Astrocyte (in vitro differentiated cells and primary cell): Measurements from ENCODE around the gene PPP2R3B. TPM values are rescaled to one million over a fixed set of nuclear protein-coding genes. Genes with fewer than 3 reads are reported as not detected.

Source experiments
- DNase-seq: peaks from one replicate; pipeline ENCODE4 v3.0.0-alpha.2; 2010; ENCODE audit warnings: low read depth
- FAIRE-seq: peaks from 2 replicates; lab custom pipeline; 2011; peaks lifted over from hg19 to GRCh38; lab: Jason Lieb, UNC
- H2AFZ ChIP-seq: 2 replicates; pipeline ENCODE4 v1.6.0; 2012; ENCODE audit warnings: low read depth, low read length, inconsistent platforms
- H3K27ac ChIP-seq: 2 replicates; pipeline ENCODE4 v1.5.1; 2011; ENCODE audit warnings: low read depth, low read length, inconsistent platforms
- H3K27me3 ChIP-seq: 2 replicates; pipeline ENCODE4 v1.6.0; 2011; ENCODE audit warnings: low read length, inconsistent platforms; ENCODE audit not compliant: insufficient read depth
- H3K36me3 ChIP-seq: 2 replicates; pipeline ENCODE4 v1.5.1; 2011; ENCODE audit warnings: low read length, inconsistent platforms; ENCODE audit not compliant: insufficient read depth
- H3K4me1 ChIP-seq: 2 replicates; pipeline ENCODE4 v1.5.1; 2011; ENCODE audit warnings: low read length, inconsistent platforms; ENCODE audit not compliant: insufficient read depth
- H3K4me2 ChIP-seq: 2 replicates; pipeline ENCODE4 v1.6.0; 2012; ENCODE audit warnings: low read length, inconsistent platforms
- H3K4me3 ChIP-seq: 2 replicates; pipeline ENCODE4 v1.5.1; 2011; ENCODE audit warnings: low read depth, mild to moderate bottlenecking, low read length, inconsistent platforms; ENCODE audit not compliant: insufficient read depth
- H3K79me2 ChIP-seq: 2 replicates; pipeline ENCODE4 v1.6.0; 2012; ENCODE audit warnings: mild to moderate bottlenecking, low read length, inconsistent platforms; ENCODE audit not compliant: insufficient read depth
- H3K9ac ChIP-seq: 2 replicates; pipeline ENCODE4 v1.6.0; 2012; ENCODE audit warnings: mild to moderate bottlenecking, low read length, inconsistent platforms
- H3K9me3 ChIP-seq: 2 replicates; pipeline ENCODE4 v1.5.1; 2012; ENCODE audit warnings: low read depth, mild to moderate bottlenecking, low read length, inconsistent platforms; ENCODE audit not compliant: insufficient read depth
- H4K20me1 ChIP-seq: 2 replicates; pipeline ENCODE4 v1.6.0; 2012; ENCODE audit warnings: low read length, inconsistent platforms; ENCODE audit not compliant: insufficient read depth
- H3K27ac Mint-ChIP-seq: one replicate; pipeline ENCODE4 v1.8.0; 2021; ENCODE audit warnings: mild to moderate bottlenecking, mixed read lengths; ENCODE audit not compliant: unreplicated experiment
- H3K27me3 Mint-ChIP-seq: one replicate; pipeline ENCODE4 v1.8.0; 2021; ENCODE audit warnings: low read depth, mixed read lengths; ENCODE audit not compliant: unreplicated experiment
- H3K36me3 Mint-ChIP-seq: one replicate; pipeline ENCODE4 v1.8.0; 2021; ENCODE audit warnings: low read depth, mixed read lengths; ENCODE audit not compliant: unreplicated experiment
- H3K4me1 Mint-ChIP-seq: one replicate; pipeline ENCODE4 v1.8.0; 2021; ENCODE audit warnings: low read depth, mixed read lengths; ENCODE audit not compliant: unreplicated experiment
- H3K4me3 Mint-ChIP-seq: one replicate; pipeline ENCODE4 v1.8.0; 2021; ENCODE audit warnings: mild to moderate bottlenecking, moderate library complexity, mixed read lengths; ENCODE audit not compliant: unreplicated experiment
- H3K9me3 Mint-ChIP-seq: one replicate; pipeline ENCODE4 v1.8.0; 2021; ENCODE audit warnings: mild to moderate bottlenecking, mixed read lengths; ENCODE audit not compliant: unreplicated experiment
- EZH2 ChIP-seq: IDR thresholded peaks from 2 replicates; pipeline ENCODE4 v1.6.1; 2012; ENCODE audit warnings: mild to moderate bottlenecking, low read length, inconsistent platforms; ENCODE audit not compliant: insufficient read depth
- total RNA-seq: library from RNA; stranded (reverse); gene quantifications from 2 replicates; pipeline ENCODE4 v1.2.1, GENCODE V29; 2021
- TF ChIP-seq, protein P1 (sequence below): IDR thresholded peaks from 2 replicates; pipeline ENCODE4 v1.5.1; 2011; ENCODE audit warnings: low read depth, mild to moderate bottlenecking, inconsistent platforms, low read length, moderate library complexity; ENCODE audit not compliant: insufficient read depth

Gene PPP2R3B
- total RNA-seq, 1 donor from 2014 or later, result 44.7 TPM

DNA sequence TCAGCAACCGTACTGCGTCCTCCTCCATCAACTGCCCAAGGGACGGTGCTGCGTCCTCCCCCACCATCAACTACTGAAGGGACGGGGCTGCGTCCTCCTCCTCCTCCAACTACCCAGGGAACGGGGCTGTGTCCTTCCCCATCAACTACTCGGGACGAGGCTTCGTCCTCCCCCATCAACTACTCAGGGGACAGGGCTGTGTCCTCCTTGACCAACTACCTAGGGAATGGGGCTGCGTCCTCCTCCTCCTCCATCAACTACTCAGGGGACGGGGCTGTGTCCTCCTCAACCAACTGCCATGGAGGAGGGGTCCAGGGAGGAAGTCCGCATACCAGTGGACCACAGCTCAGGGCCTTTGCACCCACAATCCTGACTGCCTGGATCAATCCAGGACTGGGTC, 24.4 kb downstream of the PPP2R3B start:
- H2AFZ ChIP-seq, result no peak overlapping the region
- no peaks in the 10 kb centered on the region for H3K4me1 ChIP-seq
- TF ChIP-seq, protein P1, sequence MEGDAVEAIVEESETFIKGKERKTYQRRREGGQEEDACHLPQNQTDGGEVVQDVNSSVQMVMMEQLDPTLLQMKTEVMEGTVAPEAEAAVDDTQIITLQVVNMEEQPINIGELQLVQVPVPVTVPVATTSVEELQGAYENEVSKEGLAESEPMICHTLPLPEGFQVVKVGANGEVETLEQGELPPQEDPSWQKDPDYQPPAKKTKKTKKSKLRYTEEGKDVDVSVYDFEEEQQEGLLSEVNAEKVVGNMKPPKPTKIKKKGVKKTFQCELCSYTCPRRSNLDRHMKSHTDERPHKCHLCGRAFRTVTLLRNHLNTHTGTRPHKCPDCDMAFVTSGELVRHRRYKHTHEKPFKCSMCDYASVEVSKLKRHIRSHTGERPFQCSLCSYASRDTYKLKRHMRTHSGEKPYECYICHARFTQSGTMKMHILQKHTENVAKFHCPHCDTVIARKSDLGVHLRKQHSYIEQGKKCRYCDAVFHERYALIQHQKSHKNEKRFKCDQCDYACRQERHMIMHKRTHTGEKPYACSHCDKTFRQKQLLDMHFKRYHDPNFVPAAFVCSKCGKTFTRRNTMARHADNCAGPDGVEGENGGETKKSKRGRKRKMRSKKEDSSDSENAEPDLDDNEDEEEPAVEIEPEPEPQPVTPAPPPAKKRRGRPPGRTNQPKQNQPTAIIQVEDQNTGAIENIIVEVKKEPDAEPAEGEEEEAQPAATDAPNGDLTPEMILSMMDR, result no peak
- no peak for TF ChIP-seq EZH2
- FAIRE-seq (no peak), DNase-seq (no peak)
- Mint-ChIP-seq H3K9me3 (peaks cover 19% of the 10 kb centered on the region), H3K27me3 (no peaks in the 10 kb centered on the region), H3K27ac (no peak overlapping the region), H3K4me1 (peaks cover 5% of the 10 kb centered on the region), H3K4me3 (no peak overlapping the region), H3K36me3 (peaks cover 34% of the 10 kb centered on the region)
- H3K27me3 ChIP-seq, result no peaks in the 10 kb centered on the region
- H3K9ac ChIP-seq, result no peak overlapping the region
- H3K4me2 ChIP-seq, result no peak overlapping the region
- no peaks in the 10 kb centered on the region for H4K20me1 ChIP-seq
- peaks cover 13% of the 10 kb centered on the region for H3K9me3 ChIP-seq
- H3K27ac ChIP-seq, result no peak overlapping the region
- no peaks in the 10 kb centered on the region for H3K36me3 ChIP-seq
- H3K79me2 ChIP-seq, result peaks cover 8% of the 10 kb centered on the region
- H3K4me3 ChIP-seq, result no peak overlapping the region

DNA sequence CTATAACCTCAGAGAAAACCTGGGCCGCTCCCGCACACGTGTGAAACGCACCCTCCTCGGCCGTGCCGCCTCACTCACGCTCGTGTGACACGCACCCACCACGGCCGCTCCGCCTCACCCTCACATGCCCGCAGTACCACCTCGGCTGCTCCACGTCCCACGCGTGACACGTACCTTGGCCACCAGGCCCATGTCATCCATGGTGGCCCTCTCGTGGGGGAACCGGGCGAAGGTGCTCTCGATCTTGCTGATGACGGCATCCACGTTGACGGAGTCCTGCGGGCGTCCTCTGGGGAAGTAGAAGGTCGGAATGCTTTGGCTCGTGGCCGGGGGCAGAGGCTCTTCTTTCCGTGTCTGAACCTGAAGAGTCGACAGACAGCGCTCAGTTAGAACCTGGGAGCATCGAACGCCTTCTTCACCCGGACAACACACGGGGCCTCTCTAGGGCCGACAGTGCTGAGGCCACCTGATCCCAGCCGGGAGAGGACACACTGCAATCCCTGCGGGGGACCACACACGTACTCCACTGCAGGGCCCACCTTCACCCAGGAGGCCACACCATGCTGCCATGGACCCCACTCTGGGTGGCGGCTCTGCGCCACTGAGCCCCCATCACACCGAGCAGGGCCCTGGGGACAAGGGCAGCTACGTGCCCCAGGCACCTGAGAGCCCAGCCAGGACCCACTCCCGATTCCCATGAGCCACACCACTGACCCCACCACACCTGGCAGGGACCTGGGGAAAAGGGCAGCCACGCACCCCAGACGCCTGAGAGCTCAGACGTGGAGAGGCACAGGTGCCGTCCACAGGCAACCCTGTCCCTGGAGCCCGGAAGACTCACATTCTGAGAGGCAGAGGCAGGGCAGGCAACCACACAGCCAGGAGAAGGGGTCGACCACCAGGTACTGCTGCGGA, 25.2 kb downstream of the PPP2R3B start:
- Mint-ChIP-seq H3K27ac (no peak overlapping the region), H3K36me3 (peaks cover 35% of the 10 kb centered on the region), H3K9me3 (peaks cover 22% of the 10 kb centered on the region), H3K4me1 (peaks cover 13% of the 10 kb centered on the region), H3K27me3 (no peaks in the 10 kb centered on the region), H3K4me3 (no peak overlapping the region)
- H3K9ac ChIP-seq, result no peak overlapping the region
- H3K79me2 ChIP-seq, result peaks cover 6% of the 10 kb centered on the region
- H3K4me2 ChIP-seq, result no peak overlapping the region
- H3K27ac ChIP-seq, result no peak overlapping the region
- no peak for FAIRE-seq
- TF ChIP-seq, protein P1, result no peak
- TF ChIP-seq EZH2, result no peak
- peaks cover 13% of the 10 kb centered on the region for H3K9me3 ChIP-seq
- no peak overlapping the region for H2AFZ ChIP-seq
- no peaks in the 10 kb centered on the region for H4K20me1 ChIP-seq
- peaks cover 3% of the 10 kb centered on the region for H3K4me1 ChIP-seq
- H3K4me3 ChIP-seq, result no peak overlapping the region
- no peaks in the 10 kb centered on the region for H3K27me3 ChIP-seq
- no peaks in the 10 kb centered on the region for H3K36me3 ChIP-seq
- no peak for DNase-seq
